ENCODE data around the gene DCST1.

Gene DCST1

GRCh38 chr1:155085504-155086127 lies 52.0 kb downstream of the DCST1 start:
- peak; percentile 31 for DNase-seq (ENCODE audit: low spot score)
- no peak for FAIRE-seq

- DNase-seq (ENCODE audit: low spot score), result peak; percentile 8
- FAIRE-seq, result no peak
Observed at GRCh38 chr1:155086128-155086741, 52.6 kb downstream of the DCST1 start.

- DNase-seq (ENCODE audit: low spot score) (no peak), FAIRE-seq (no peak)
Observed at GRCh38 chr1:155086856-155087535, 53.4 kb downstream of the DCST1 start.

GRCh38 chr1:155091071-155092051 lies 57.7 kb downstream of the DCST1 start:
- FAIRE-seq (no peak), DNase-seq (ENCODE audit: low spot score) (peak; percentile 47)

GRCh38 chr1:155092131-155092530 lies 58.5 kb downstream of the DCST1 start:
- FAIRE-seq (no peak), DNase-seq (ENCODE audit: low spot score) (no peak)

GRCh38 chr1:155092641-155093040 lies 59.0 kb downstream of the DCST1 start:
- no peak for DNase-seq (ENCODE audit: low spot score)
- FAIRE-seq, result no peak

GRCh38 chr1:155093911-155094621 lies 60.4 kb downstream of the DCST1 start:
- DNase-seq (ENCODE audit: low spot score) (peak; percentile 21), FAIRE-seq (no peak)

GRCh38 chr1:155094622-155094948 lies 61.0 kb downstream of the DCST1 start:
- FAIRE-seq (no peak), DNase-seq (ENCODE audit: low spot score) (no peak)

- no peak for DNase-seq (ENCODE audit: low spot score)
- FAIRE-seq, result no peak
Observed at GRCh38 chr1:155099331-155099730, 65.7 kb downstream of the DCST1 start.

Measured in RCC 7860 (cell line).